Measurements from ENCODE around the gene BYSL. TPM values are rescaled to one million over a fixed set of nuclear protein-coding genes. Genes with fewer than 3 reads are reported as not detected.

BYSL gene, protein sequence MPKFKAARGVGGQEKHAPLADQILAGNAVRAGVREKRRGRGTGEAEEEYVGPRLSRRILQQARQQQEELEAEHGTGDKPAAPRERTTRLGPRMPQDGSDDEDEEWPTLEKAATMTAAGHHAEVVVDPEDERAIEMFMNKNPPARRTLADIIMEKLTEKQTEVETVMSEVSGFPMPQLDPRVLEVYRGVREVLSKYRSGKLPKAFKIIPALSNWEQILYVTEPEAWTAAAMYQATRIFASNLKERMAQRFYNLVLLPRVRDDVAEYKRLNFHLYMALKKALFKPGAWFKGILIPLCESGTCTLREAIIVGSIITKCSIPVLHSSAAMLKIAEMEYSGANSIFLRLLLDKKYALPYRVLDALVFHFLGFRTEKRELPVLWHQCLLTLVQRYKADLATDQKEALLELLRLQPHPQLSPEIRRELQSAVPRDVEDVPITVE
- total RNA-seq, result 16.0 TPM

- intact Hi-C loops (cut with DNase I), result no loop called here
- peak; percentile 99 for ATAC-seq
- DNase-seq (ENCODE audit: low spot score), result peak; percentile 96
These were observed at the start of gene BYSL, which contains the start of gene MED20 for GRCh38 chr6:41920921-41921711. TSS of gene BYSL (plus strand) at chr6:41921499. CDS start at chr6:41921563, 64 bp downstream. TSS of gene MED20 (minus strand) at chr6:41921139. CDS start at chr6:41921018, 121 bp downstream.

DNA sequence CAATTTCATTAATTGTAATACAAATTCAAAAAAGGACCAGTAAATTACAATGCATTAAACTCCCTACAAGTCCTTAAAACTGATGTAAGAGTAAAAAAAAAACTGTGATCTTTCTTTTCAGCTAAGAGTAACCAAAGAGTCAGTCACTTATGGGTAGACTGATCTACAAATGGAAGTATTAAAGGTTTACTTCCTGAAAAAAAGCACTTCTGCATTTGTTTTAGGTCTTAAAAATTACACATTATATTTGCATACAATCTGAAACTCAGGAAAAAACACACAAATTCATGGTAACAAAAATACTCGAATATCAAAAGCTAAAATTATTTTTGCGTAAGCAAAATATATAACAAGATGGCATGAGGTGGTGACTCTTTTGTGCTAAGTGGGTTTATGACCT is 49.6 kb upstream of the BYSL start:
- no peak for DNase-seq (ENCODE audit: low spot score)
- no peak for ATAC-seq
- intact Hi-C loops (cut with DNase I), result no loop called here

DNA sequence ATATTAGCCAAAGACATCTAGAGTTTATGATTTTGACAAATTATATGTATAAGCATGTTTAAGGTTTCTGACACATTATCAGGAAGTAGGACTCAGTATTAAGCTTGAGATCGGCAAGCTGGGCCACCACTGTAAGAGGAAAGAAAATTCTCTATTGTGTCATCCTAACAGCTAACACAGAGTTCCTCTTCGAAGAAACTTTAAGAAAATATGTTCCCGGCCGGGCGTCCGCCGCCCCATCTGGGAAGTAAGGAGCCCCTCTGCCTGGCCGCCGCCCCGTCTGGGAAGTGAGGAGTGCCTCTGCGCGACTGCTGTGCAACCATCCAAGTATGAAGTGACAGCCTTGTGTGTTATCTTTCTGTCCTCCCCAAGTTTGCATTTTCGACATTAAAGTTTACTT is 49.2 kb upstream of the BYSL start:
- ATAC-seq, result no peak
- DNase-seq (ENCODE audit: low spot score), result no peak
- intact Hi-C loops (cut with DNase I), result no loop called here

DNA sequence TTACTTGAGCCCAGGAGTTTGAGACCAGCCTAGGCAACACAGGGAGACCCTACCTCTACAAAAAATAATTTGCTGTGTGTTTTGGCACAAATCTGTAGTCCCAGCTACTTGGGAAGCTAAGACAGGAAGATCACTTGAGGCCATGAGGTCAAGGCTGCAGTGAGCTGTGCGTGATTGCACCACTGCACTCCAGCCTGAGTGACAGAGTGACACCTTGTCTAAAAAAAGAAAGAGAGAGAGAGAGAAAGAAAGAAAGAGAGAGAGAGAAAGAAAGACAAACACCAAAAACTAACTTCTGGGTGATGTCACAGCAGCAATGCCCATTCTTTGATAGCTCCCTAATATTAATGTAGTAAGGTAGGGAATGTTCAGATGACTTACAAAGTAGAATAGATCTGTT is 46.6 kb upstream of the BYSL start:
- ATAC-seq, result no peak
- intact Hi-C loops (cut with DNase I), result no loop called here
- DNase-seq (ENCODE audit: low spot score), result no peak

- intact Hi-C loops (cut with DNase I), result no loop called here
- DNase-seq (ENCODE audit: low spot score), result no peak
These were observed 44.1 kb upstream of the BYSL start for GRCh38 chr6:41877051-41877680.

DNA sequence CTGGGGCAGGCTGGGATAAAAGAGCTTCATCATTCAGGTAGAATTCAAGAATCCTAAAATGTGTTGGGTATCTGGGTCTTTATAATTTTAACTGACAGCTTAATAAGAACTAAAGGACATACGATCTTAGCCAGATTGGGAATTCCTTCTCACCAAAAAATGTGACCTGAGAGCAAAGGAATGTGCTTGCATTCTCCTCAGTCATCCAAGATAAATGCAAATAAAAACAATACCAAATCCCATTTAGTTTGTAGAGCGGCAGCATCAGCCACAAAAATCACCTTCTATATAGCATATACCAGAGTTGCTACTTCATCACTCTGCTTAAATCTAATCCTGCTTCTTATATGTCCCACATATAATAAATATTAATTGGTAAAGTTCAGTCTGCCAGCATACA is 43.1 kb upstream of the BYSL start:
- intact Hi-C loops (cut with DNase I), result no loop called here
- no peak for ATAC-seq
- no peak for DNase-seq (ENCODE audit: low spot score)

More at GRCh38 chr6:41877051-41877680, 44.1 kb upstream of the BYSL start:
- no peak for ATAC-seq

DNA sequence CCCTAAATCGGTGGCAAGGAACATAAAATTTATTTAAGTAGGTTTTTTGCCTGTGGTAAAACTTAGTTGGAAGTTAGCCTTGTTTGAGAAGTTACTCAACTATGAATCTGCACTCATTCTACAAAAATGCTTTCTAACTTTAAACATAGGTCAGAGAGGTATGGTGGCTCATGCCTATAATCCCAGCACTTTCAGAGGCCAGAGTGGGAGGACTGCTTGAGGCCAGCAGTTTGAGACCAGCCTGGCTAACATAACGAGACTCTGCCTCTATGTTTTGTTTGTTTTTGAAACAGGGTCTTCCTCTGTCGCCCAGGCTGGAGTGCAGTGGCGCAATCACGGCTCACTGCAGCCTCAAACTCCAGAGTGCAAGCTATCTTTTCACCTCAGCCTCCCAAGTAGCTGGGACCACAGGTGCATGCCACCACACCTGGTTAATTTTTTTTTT is 42.3 kb upstream of the BYSL start:
- DNase-seq (ENCODE audit: low spot score) (no peak), ATAC-seq (no peak)
- intact Hi-C loops (cut with DNase I), result no loop called here

DNA sequence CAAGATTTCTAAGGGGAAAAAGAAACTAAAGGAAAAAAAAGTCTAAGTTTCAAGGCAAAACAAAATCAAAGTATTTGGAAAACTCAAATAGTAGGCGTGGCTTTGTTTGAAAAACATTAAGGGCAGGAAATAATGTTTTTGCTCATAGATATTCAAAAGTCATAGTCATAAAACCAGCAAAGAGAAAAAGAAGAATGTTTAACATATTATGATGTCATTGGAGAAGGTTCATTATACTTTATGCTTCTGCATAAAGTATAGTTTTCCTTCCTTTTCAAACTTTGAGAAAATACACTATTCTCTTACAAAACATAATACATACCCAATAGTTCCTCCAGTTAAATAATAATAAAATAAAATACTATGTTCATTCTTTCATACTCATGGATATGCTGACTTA is 39.8 kb upstream of the BYSL start:
- intact Hi-C loops (cut with DNase I), result no loop called here
- no peak for ATAC-seq
- no peak for DNase-seq (ENCODE audit: low spot score)

DNA sequence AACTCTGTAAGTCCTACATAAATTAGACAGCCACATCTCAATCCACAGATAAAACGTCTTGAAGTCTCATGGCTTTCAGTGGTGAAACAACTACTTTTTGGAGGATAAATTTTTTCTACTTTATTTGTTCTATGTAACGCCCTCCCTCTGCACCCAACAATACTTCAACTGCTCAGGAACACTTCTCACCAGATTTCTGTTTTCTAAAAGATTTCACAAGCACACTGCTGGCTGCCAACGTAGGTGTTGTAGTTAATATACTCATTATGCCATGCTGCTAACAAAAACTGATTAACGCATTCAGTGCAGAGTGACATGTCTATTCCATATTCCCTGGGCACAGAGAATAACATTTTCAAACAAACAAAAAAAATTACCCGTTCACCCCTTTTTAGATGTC is 36.3 kb upstream of the BYSL start:
- intact Hi-C loops (cut with DNase I), result no loop called here
- DNase-seq (ENCODE audit: low spot score) (no peak), ATAC-seq (no peak)

GRCh38 chr6:41885930-41886329 is 35.4 kb upstream of the BYSL start:
- no peak for DNase-seq (ENCODE audit: low spot score)
- intact Hi-C loops (cut with DNase I), result no loop called here
- no peak for ATAC-seq

GRCh38 chr6:41887331-41887751 is 34.0 kb upstream of the BYSL start:
- ATAC-seq (no peak), DNase-seq (ENCODE audit: low spot score) (no peak)
- intact Hi-C loops (cut with DNase I), result no loop called here

DNA sequence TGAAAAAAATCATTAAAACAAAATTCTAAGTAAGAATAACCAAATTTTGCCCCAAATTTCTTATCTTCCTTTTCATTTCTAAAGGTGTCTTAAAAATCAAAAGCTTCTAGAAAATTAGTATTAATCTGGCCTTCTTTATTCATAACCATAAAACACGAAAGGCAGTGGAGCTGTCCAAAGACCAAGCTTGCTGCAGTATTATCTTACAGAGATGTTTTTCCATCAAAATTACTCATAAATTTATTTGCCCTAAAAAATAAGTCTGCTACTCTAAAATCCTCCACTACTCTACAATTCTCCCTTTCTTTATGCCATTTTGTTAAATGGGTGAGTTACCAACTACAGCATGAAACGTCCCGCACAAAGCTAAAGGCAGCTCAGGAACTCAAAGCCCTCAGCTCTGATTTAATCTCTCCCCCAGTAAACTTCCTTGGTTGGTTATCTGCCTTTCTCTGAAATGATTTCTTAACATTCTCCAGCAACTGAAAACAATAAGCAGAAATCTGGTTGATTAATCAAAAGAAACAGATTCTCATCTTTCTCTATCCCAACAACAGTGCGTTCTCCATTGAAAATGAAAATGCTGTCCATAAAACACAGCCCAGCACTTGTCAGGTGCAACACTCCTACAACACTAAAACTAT is 28.3 kb upstream of the BYSL start:
- ATAC-seq (no peak), DNase-seq (ENCODE audit: low spot score) (no peak)
- intact Hi-C loops (cut with DNase I), result no loop called here

DNA sequence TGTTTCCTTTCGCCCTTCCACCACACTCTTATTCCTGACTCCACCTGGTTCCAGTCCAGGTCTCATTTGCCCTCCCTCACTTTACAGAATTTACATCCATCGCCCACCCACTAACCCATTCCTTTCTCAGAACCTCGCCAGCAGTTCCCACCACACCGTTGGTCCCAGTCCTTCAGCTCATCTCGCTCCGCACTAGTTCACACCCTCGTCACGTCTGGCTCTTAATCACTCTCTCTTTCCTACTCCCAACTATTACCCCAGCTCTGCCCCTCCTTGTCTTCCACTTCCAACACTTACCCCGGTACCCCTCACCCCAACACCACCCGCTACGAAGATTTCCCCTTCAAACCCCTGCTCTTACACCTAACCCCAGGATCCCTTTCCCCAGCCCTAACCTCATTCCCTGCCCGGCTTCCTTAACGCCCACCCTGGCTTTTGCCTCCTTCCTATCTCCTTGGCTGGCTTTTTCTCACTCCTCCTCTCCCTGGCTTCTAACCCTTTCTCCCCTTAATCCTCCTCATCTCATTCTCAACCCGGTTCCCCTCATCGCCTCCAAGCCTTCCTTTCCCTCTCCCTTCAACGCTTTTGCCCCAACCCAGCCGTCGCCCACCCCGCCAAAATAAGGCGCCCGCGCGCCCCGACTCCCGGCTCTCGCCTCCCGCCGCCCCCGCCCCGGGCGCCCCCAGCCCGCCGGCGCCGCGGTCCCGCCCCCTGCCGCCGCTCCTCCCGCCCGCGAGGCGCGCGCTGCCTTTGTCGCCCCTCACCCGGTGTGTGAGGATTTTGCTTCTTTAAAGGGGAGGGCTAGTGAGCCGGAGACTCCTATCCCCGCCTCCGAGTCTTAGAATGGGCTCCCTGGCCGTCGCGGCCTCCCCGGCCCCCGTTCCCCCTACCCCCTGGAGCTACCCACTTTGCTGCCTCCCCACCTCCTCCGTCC is 26.7 kb upstream of the BYSL start:
- intact Hi-C loops (cut with DNase I), result no loop called here
- ATAC-seq (peak; percentile 69), DNase-seq (ENCODE audit: low spot score) (no peak)

GRCh38 chr6:41895300-41896233 is 25.7 kb upstream of the BYSL start, which contains the start of gene USP49:
TSS of gene USP49 (minus strand) at chr6:41895375. CDS start at chr6:41806983, 88,392 bp downstream.
- ATAC-seq (peak; percentile 99), DNase-seq (ENCODE audit: low spot score) (peak; percentile 93)
- intact Hi-C loops (cut with DNase I), result no loop called here

GRCh38 chr6:41896281-41896680 is 25.0 kb upstream of the BYSL start:
- no peak for ATAC-seq
- intact Hi-C loops (cut with DNase I), result no loop called here
- DNase-seq (ENCODE audit: low spot score), result no peak

DNA sequence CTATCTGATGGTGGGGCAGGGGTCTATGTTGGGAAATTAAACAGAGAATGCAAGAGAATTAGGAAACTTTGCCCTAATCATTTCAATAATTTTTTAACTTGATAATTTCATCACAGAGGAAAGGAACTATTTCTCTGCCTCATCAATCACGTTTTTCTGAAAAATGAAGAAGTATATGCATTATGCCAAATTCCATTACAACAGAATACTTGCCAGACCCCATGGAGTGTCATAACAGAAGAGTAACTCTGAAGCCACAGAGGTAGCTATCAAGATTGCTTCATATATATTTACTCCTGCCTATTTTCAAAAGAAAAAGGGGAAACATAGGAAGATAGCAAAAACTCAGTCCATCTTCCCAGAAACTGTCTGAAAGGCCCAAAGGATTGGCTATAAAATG is 20.4 kb upstream of the BYSL start:
- ATAC-seq (no peak), DNase-seq (ENCODE audit: low spot score) (no peak)
- intact Hi-C loops (cut with DNase I), result no loop called here
